Tibial nerve (tissue), 3 donors: Measurements from ENCODE around the gene CEACAM19.

Source experiments
- CTCF ChIP-seq, 5 experiments: fragments of 200-600 bp in 3 of 5; fragments of 450-650 bp in 2 of 5; sonication (generic) in 3 of 5; IDR thresholded peaks; one replicate each; pipeline ENCODE4 v1.5.1; 2016 to 2019; ENCODE audit warnings: antibody characterized with exemption in 5 of 5, mild to moderate bottlenecking in 3 of 5, moderate library complexity in 2 of 5
- POLR2A ChIP-seq, 2 donors: fragments of 450-650 bp; IDR thresholded peaks; one replicate each; pipeline ENCODE4 v1.6.1; 2017; ENCODE audit warnings: antibody characterized with exemption in 2 of 2, mild to moderate bottlenecking in 2 of 2, moderate library complexity in 2 of 2

- TF ChIP-seq CTCF (IDR thresholded peaks at IDR 0.05): no peak
- no peak for TF ChIP-seq POLR2A (IDR thresholded peaks at IDR 0.05)
Observed at GRCh38 chr19:44635581-44636438, 35.5 kb upstream of the CEACAM19 start.
